Fibroblast of villous mesenchyme (primary cell): Measurements from ENCODE around the gene JPH4. TPM values are rescaled to one million over a fixed set of nuclear protein-coding genes. Genes with fewer than 3 reads are reported as not detected.

ENCODE experiments used
- DNase-seq: peaks from one replicate; pipeline ENCODE4 v3.0.0-alpha.2; 2010; ENCODE audit warnings: low read depth
- H3K4me3 ChIP-seq: 2 replicates; pipeline ENCODE4 v1.5.1; 2011; ENCODE audit warnings: low read depth, mild to moderate bottlenecking, low read length
- total RNA-seq: library from RNA; depleted of rRNA; stranded (reverse); fragments of >200 nt; gene quantifications from 2 replicates; pipeline ENCODE4 v1.2.3, GENCODE V29; 2012
- TF ChIP-seq, protein P1 (sequence below): IDR thresholded peaks from 2 replicates; pipeline ENCODE4 v1.5.1; 2012; ENCODE audit warnings: low read depth, mild to moderate bottlenecking, low read length; ENCODE audit not compliant: insufficient read depth

The JPH4 gene
- total RNA-seq, 1 donor = not detected

DNA sequence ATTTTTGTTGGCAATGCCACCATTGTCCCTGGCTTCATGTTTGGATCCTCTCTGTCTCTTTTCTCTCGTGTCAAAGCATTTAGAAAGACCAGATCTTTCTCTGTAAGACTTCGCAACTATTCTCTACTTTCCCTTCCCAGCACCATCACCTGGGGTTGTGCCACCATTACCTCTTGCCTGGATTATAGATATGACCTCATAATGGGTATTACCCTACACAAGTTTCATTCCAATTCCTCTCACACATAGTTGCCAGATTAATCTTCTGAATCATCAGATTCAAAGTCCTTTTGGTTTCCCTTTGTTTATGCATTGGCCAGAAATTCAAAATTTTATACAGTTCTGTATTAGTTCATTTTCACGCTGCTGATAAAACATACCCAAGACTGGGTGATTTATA, 30.4 kb upstream of the JPH4 start:
- no peak overlapping the region for H3K4me3 ChIP-seq
- TF ChIP-seq, protein P1, sequence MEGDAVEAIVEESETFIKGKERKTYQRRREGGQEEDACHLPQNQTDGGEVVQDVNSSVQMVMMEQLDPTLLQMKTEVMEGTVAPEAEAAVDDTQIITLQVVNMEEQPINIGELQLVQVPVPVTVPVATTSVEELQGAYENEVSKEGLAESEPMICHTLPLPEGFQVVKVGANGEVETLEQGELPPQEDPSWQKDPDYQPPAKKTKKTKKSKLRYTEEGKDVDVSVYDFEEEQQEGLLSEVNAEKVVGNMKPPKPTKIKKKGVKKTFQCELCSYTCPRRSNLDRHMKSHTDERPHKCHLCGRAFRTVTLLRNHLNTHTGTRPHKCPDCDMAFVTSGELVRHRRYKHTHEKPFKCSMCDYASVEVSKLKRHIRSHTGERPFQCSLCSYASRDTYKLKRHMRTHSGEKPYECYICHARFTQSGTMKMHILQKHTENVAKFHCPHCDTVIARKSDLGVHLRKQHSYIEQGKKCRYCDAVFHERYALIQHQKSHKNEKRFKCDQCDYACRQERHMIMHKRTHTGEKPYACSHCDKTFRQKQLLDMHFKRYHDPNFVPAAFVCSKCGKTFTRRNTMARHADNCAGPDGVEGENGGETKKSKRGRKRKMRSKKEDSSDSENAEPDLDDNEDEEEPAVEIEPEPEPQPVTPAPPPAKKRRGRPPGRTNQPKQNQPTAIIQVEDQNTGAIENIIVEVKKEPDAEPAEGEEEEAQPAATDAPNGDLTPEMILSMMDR = no peak
- DNase-seq = no peak

DNA sequence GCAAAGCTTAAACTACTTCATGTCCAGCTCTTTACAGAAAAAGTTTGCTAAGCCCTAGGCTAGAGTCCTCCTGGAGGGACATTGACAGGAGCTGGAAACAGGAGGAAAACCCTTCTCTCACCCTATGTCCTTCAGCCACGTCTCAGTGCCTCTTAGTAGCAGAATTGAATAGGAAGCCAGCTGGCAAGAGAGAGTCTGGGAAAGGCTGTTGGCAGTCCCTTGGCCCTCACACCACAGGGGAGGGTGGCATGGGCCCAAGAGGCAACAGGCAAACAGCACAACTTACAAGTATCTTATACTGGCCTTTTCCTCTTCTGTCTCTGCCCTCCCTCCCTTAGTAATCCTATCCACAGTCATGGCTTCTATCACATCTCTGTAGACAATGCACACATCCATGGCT, 29.9 kb upstream of the JPH4 start:
- TF ChIP-seq, protein P1 = no peak
- DNase-seq = no peak
- H3K4me3 ChIP-seq = no peak overlapping the region

DNA sequence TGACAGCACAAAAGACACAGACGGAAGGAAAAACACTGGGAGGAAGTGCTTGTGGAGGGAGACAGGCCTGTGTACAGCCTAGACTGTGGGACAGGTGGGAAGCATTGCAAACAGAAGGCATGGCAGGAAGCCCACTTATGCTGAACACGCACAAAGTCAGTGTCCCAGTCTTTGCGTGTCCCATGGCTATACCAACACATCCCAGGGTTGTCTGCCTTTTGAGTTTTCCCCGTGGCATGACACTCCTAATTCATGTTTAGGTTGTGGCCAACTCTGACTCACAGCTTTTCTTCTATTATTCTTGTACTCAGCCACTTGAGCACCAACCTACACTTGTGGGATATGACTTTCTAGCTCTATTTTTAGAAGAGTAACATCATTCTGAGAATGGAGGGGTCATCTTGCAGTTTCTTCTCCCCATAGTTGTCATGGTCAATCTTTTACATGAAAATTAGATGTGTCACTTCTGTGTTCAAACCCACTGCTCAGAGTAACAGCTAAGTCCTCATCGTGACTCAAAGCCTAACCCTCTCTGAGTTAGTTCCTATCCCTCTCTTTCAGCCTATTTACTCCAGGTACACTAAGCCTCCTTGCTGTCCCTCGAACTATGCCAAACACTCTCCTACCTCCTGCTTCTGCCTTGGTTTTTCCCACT, 27.5 kb upstream of the JPH4 start:
- H3K4me3 ChIP-seq = no peak overlapping the region
- TF ChIP-seq, protein P1 = no peak
- no peak for DNase-seq

DNA sequence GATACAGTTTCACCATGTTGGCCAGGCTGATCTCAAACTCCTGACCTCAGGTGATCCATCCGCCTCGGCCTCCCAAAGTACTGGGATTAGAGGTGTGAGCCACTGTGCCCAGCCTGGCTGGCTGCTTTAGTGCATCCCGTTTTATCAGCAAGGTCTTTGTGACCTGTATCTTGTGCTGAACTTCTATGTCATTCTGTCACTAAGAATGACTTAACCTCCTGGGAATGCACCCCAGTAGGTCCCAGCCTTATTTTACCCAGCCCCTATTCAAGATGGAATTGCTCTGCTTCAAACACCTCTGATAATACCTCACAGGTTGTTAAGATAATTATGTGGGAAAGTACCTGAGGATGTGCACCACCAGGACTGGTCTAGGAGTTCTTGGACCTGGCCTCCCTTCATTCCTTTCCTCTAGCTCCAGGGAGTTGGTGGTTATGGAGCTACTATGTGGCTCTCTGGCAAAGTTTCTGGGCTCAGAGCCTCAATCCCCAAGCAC, 26.1 kb upstream of the JPH4 start:
- no peak for DNase-seq
- TF ChIP-seq, protein P1 = no peak
- H3K4me3 ChIP-seq = no peak overlapping the region

DNA sequence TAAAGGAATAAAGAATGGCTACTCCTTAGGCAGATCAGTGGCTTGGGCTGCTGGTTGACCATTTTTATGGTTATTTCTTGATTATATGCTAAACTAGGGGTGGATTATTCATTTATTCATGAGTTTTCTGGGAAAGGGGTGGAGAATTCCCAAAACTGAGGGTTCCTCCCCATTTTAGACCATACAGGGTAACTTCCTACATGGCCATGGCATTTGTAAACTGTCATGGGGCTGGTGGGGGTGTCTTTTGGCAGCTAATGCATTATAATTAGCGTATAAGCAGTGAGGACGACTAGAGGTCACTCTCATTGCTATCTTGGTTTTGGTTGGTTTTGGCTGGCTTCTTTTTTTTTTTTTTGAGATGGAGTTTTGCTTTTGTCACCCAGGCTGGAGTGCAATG, 25.6 kb upstream of the JPH4 start:
- no peak for DNase-seq
- no peak overlapping the region for H3K4me3 ChIP-seq
- TF ChIP-seq, protein P1 = no peak

DNA sequence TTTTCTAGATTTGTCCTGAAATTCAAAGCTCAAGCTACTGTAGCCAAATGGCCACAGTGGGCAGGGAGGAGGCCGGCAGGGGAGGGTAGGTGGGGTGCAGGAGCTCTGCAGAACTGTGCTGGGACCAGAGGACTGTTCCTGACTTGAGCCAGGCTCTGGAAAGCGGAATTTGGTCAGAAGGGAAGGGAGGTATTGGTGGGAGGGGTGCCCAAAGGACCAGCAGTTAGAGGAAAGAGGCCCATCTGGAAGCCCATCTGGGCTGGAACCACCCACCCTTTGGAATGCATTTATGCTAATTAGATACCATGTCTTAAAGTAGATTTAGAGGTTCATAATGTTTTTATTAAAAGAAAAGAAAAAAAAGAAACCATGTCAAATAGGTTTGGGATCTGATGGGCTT, 24.5 kb upstream of the JPH4 start:
- H3K4me3 ChIP-seq = no peak overlapping the region
- DNase-seq = no peak
- TF ChIP-seq, protein P1 = no peak
